BE2C (cell line): ENCODE data around the gene KCNMA1.

ENCODE experiments used
- DNase-seq: peaks from one replicate; pipeline ENCODE4 v3.0.0-alpha.2; 2020
- H3K27me3 ChIP-seq: fragments of 250-450 bp; sonication (Bioruptor Pico); 2 replicates; pipeline ENCODE4 v1.5.1; 2020; ENCODE audit warnings: mild to moderate bottlenecking
- H3K36me3 ChIP-seq: fragments of 250-450 bp; sonication (Bioruptor Pico); 2 replicates; pipeline ENCODE4 v1.5.1; 2020; ENCODE audit warnings: mild to moderate bottlenecking
- H3K4me1 ChIP-seq: fragments of 250-450 bp; sonication (Bioruptor Pico); 2 replicates; pipeline ENCODE4 v1.5.1; 2020
- H3K4me3 ChIP-seq: 2 replicates; pipeline ENCODE4 v1.5.1; 2011; ENCODE audit warnings: low read depth, low read length
- H3K9me3 ChIP-seq: fragments of 250-450 bp; sonication (Bioruptor Pico); 2 replicates; pipeline ENCODE4 v1.5.1; 2020
- TF ChIP-seq, protein P1 (sequence below): IDR thresholded peaks from 2 replicates; pipeline ENCODE4 v1.5.1; 2012; ENCODE audit warnings: mild to moderate bottlenecking, low read depth, low read length

The KCNMA1 gene

DNA sequence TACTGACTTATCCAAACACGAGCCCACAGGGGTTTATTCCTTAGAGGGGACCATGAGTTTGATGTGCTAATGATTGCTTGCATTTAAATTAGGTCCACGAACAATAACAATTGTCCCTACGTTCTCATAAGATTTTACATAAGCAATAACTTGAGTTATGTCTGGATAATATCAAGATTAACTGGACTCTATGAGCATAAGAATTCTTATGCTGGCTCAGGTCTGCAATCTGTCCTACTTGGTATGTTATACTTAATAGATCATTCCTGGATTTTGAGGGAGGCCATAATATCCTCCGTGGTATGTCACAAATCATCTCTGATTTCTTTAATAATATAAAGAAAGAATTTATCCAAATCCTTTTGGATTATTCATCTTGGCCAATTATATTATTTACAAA lies 552.3 kb downstream of the KCNMA1 start:
- H3K9me3 ChIP-seq: no peaks in the 10 kb centered on the region

GRCh38 chr10:77084431-77085144 lies 553.0 kb downstream of the KCNMA1 start:
- Histone ChIP-seq H3K9me3 (no peaks in the 10 kb centered on the region), H3K4me3 (no peak overlapping the region), H3K36me3 (no peaks in the 10 kb centered on the region), H3K4me1 (peaks cover 15% of the 10 kb centered on the region), H3K27me3 (no peaks in the 10 kb centered on the region)
- TF ChIP-seq, protein P1, sequence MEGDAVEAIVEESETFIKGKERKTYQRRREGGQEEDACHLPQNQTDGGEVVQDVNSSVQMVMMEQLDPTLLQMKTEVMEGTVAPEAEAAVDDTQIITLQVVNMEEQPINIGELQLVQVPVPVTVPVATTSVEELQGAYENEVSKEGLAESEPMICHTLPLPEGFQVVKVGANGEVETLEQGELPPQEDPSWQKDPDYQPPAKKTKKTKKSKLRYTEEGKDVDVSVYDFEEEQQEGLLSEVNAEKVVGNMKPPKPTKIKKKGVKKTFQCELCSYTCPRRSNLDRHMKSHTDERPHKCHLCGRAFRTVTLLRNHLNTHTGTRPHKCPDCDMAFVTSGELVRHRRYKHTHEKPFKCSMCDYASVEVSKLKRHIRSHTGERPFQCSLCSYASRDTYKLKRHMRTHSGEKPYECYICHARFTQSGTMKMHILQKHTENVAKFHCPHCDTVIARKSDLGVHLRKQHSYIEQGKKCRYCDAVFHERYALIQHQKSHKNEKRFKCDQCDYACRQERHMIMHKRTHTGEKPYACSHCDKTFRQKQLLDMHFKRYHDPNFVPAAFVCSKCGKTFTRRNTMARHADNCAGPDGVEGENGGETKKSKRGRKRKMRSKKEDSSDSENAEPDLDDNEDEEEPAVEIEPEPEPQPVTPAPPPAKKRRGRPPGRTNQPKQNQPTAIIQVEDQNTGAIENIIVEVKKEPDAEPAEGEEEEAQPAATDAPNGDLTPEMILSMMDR: no peak
- DNase-seq: no peak

More for the DNA sequence above, 552.3 kb downstream of the KCNMA1 start:
- H3K36me3 ChIP-seq: no peaks in the 10 kb centered on the region
- H3K27me3 ChIP-seq: no peaks in the 10 kb centered on the region
- no peak for DNase-seq
- TF ChIP-seq, protein P1: no peak
- peaks cover 23% of the 10 kb centered on the region for H3K4me1 ChIP-seq
- no peak overlapping the region for H3K4me3 ChIP-seq

- Histone ChIP-seq H3K9me3 (no peaks in the 10 kb centered on the region), H3K27me3 (no peaks in the 10 kb centered on the region), H3K36me3 (no peaks in the 10 kb centered on the region), H3K4me3 (no peak overlapping the region), H3K4me1 (peaks cover 10% of the 10 kb centered on the region)
- TF ChIP-seq, protein P1: no peak
- DNase-seq: no peak
Measured at GRCh38 chr10:77082601-77083252, 554.9 kb downstream of the KCNMA1 start.

- H3K4me3 ChIP-seq: no peak overlapping the region
- H3K27me3 ChIP-seq: no peaks in the 10 kb centered on the region
- H3K9me3 ChIP-seq: no peaks in the 10 kb centered on the region
- DNase-seq: no peak
- H3K36me3 ChIP-seq: no peaks in the 10 kb centered on the region
- TF ChIP-seq, protein P1: no peak
- no peaks in the 10 kb centered on the region for H3K4me1 ChIP-seq
Measured at GRCh38 chr10:77081481-77081891, 556.1 kb downstream of the KCNMA1 start.

GRCh38 chr10:77080361-77081027 lies 557.1 kb downstream of the KCNMA1 start:
- H3K36me3 ChIP-seq: no peaks in the 10 kb centered on the region
- no peak overlapping the region for H3K4me3 ChIP-seq
- TF ChIP-seq, protein P1: no peak
- H3K4me1 ChIP-seq: no peaks in the 10 kb centered on the region
- DNase-seq: no peak
- no peaks in the 10 kb centered on the region for H3K27me3 ChIP-seq
- no peaks in the 10 kb centered on the region for H3K9me3 ChIP-seq
